Measurements from ENCODE around the gene CREG1.

CREG1 gene

GRCh38 chr1:167543199-167543990, 10.2 kb downstream of the CREG1 start:
- no peak overlapping the region for H3K4me3 ChIP-seq (ENCODE audit: control insufficient read depth, low read depth, low read length)
- no peak for TF ChIP-seq CTCF (IDR thresholded peaks at IDR 0.05; ENCODE audit: control insufficient read depth, insufficient read depth, low read depth, low read length, missing control alignments)

GRCh38 chr1:167542109-167543032, 11.2 kb downstream of the CREG1 start:
- DNase-seq (ENCODE audit: low read depth) = no peak
- TF ChIP-seq CTCF (IDR thresholded peaks at IDR 0.05; ENCODE audit: control insufficient read depth, insufficient read depth, low read depth, low read length, missing control alignments) = no peak
- no peak overlapping the region for H3K4me3 ChIP-seq (ENCODE audit: control insufficient read depth, low read depth, low read length)

More at GRCh38 chr1:167543199-167543990, 10.2 kb downstream of the CREG1 start:
- DNase-seq (ENCODE audit: low read depth) = no peak

DNA sequence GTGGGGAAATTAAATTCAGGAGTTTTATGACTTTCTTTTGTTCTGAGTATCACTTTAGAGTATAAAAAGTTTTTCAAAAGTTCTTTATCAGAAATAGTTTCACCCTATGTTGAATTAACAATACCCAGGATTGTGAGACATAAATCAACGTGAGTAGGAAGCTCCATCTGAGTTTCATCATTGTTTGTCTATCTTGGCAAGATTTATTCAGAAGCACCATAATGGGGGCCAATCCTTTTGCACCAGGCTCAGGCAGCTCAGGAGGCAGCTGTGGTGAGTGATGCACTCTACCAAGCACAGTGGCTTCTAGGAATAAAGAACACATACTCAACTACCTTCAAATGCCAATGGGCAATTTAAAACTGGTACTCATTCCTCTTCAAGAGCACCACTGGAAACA, 12.0 kb downstream of the CREG1 start:
- no peak for DNase-seq (ENCODE audit: low read depth)
- TF ChIP-seq CTCF (IDR thresholded peaks at IDR 0.05; ENCODE audit: control insufficient read depth, insufficient read depth, low read depth, low read length, missing control alignments) = no peak
- H3K4me3 ChIP-seq (ENCODE audit: control insufficient read depth, low read depth, low read length) = no peak overlapping the region

GRCh38 chr1:167541003-167541402, 12.6 kb downstream of the CREG1 start:
- no peak overlapping the region for H3K4me3 ChIP-seq (ENCODE audit: control insufficient read depth, low read depth, low read length)
- TF ChIP-seq CTCF (IDR thresholded peaks at IDR 0.05; ENCODE audit: control insufficient read depth, insufficient read depth, low read depth, low read length, missing control alignments) = no peak
- no peak for DNase-seq (ENCODE audit: low read depth)

DNA sequence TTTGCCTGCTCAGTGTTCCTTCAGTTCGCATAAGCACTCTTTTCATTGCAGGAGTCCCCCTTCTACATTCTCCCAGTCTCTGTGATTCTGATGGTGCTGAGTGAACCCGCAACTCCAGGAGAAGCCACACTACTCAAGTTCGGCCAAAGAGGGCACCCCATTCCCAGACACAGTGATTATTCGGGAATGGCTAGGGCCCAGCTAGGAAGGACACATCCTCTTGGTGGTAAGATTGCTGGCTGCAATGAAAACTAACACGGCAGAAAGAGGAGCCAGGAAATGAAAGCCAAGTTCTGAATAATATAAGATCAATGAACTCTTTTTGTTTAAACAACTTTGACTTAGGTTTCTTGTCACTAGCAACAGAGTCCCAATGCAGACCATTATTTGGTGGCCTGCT, 14.9 kb downstream of the CREG1 start:
- peak; percentile 15 for TF ChIP-seq CTCF (IDR thresholded peaks at IDR 0.05; ENCODE audit: control insufficient read depth, insufficient read depth, low read depth, low read length, missing control alignments)
- DNase-seq (ENCODE audit: low read depth) = no peak

DNA sequence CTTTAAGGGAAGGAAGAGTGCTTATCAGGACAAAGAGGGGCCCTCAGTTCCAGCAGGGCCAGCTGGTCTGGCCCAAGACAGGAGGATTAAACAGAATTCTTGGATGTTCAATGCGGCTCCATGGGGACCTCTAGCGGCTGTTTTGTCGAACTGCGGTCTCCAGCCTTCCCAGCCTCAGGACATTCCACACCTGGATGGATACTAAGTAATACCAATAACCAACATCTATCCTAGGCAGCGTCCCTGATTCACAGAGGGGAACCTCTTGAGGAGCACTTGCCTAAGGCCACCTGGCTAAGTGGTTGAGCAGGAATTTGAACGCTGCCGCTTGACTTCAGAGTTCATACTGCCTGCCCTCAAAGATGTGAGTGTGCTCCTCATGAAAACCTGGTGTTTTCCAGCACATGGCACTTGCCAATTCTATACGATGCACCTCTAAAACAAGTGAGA, 19.7 kb downstream of the CREG1 start:
- no peak overlapping the region for H3K4me3 ChIP-seq (ENCODE audit: control insufficient read depth, low read depth, low read length)
- DNase-seq (ENCODE audit: low read depth) = no peak
- TF ChIP-seq CTCF (IDR thresholded peaks at IDR 0.05; ENCODE audit: control insufficient read depth, insufficient read depth, low read depth, low read length, missing control alignments) = peak; percentile 89

More for the DNA sequence above, 14.9 kb downstream of the CREG1 start:
- H3K4me3 ChIP-seq (ENCODE audit: control insufficient read depth, low read depth, low read length) = no peak overlapping the region

Data from AG09309 (cell line).